Body of pancreas (tissue), 4 donors: Measurements from ENCODE around the gene SCRN2.

Experiments
- POLR2A ChIP-seq, 3 donors: fragments of 450-650 bp; IDR thresholded peaks; one replicate each; pipeline ENCODE4 v1.6.1; 2016; ENCODE audit warnings: antibody characterized with exemption in 3 of 3, mild to moderate bottlenecking in 2 of 3
- TF ChIP-seq, protein P1 (sequence below), 7 experiments: fragments of 450-650 bp in 4 of 7; fragments of 200-600 bp in 3 of 7; sonication (generic) in 3 of 7; IDR thresholded peaks; one replicate each; pipeline ENCODE4 v1.5.1; 2016 to 2019; ENCODE audit warnings: antibody characterized with exemption in 7 of 7

DNA sequence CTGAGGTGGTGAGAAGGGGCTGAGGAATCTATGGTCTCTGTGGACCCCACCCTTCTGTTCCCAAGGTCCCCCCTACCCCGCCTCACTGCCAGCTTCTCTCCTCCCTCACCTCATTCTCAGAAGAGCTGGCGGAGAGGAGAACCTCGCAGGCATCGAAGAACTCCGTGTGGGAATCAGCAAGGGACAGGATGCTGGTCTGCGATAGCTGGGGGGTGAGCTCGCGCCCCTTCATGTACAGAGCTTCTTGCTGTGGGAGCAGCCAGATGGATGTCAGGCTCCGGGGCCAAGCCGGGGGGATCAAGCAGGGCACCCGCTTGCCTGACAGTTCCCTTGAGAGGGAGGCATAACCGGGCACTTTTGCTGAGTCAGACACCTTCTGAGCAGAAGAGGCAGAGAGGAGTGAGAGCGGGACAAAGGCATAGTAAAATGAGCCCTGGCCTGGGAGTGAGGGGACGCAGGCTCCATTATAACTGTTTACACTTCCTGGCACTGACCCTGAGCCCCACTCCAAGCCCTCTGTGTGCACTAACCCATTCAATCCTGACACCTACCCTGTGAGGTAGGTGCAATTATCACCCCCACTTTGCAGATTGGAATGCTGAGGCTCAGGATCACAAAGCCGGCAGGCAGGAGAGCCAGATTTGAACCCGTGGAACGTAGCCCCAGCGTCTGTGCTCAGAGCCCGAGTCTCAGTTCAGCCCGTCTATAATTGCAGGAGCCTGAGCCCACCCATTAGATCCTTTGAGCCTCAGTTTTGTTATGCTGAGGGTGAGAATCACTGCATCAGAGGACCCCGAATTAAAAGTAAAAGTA, 25.8 kb downstream of the SCRN2 start:
- no peak for TF ChIP-seq POLR2A (IDR thresholded peaks at IDR 0.05)
- TF ChIP-seq, protein P1, sequence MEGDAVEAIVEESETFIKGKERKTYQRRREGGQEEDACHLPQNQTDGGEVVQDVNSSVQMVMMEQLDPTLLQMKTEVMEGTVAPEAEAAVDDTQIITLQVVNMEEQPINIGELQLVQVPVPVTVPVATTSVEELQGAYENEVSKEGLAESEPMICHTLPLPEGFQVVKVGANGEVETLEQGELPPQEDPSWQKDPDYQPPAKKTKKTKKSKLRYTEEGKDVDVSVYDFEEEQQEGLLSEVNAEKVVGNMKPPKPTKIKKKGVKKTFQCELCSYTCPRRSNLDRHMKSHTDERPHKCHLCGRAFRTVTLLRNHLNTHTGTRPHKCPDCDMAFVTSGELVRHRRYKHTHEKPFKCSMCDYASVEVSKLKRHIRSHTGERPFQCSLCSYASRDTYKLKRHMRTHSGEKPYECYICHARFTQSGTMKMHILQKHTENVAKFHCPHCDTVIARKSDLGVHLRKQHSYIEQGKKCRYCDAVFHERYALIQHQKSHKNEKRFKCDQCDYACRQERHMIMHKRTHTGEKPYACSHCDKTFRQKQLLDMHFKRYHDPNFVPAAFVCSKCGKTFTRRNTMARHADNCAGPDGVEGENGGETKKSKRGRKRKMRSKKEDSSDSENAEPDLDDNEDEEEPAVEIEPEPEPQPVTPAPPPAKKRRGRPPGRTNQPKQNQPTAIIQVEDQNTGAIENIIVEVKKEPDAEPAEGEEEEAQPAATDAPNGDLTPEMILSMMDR (IDR thresholded peaks at IDR 0.05): no peak
